NCI-H1930 (cell line): Measurements from ENCODE around the gene SERAC1.

ENCODE experiments used
- DNase-seq, 2 experiments: peaks; one replicate each; lab custom pipeline; 2025; lab: John Stamatoyannopoulos, UW

Gene SERAC1

GRCh38 chr6:158122048-158122447, 46.0 kb downstream of the SERAC1 start:
- DNase-seq = no peak

- DNase-seq = no peak
These were observed 46.7 kb downstream of the SERAC1 start for GRCh38 chr6:158121335-158121734.

GRCh38 chr6:158118886-158119285, 49.2 kb downstream of the SERAC1 start:
- DNase-seq = peak; percentile 2 to 6

GRCh38 chr6:158115508-158115907, 52.6 kb downstream of the SERAC1 start:
- DNase-seq = no peak

- no peak for DNase-seq
These were observed 53.0 kb downstream of the SERAC1 start for GRCh38 chr6:158115102-158115501.

GRCh38 chr6:158113802-158114201, 54.3 kb downstream of the SERAC1 start:
- no peak for DNase-seq

GRCh38 chr6:158111987-158112386, 56.1 kb downstream of the SERAC1 start:
- DNase-seq = no peak

GRCh38 chr6:158110986-158111385, 57.1 kb downstream of the SERAC1 start:
- DNase-seq = no peak

- no peak for DNase-seq
These were observed 58.3 kb downstream of the SERAC1 start for GRCh38 chr6:158109748-158110147.

- no peak for DNase-seq
These were observed 63.4 kb downstream of the SERAC1 start for GRCh38 chr6:158104696-158105095.

- DNase-seq = no peak
These were observed 64.8 kb downstream of the SERAC1 start for GRCh38 chr6:158103228-158103627.

GRCh38 chr6:158095671-158096070, 72.4 kb downstream of the SERAC1 start:
- DNase-seq = no peak

- no peak for DNase-seq
These were observed 73.0 kb downstream of the SERAC1 start for GRCh38 chr6:158095031-158095430.

- no peak for DNase-seq
These were observed 75.3 kb downstream of the SERAC1 start for GRCh38 chr6:158092806-158093205.

GRCh38 chr6:158087224-158087867, 80.7 kb downstream of the SERAC1 start:
- no peak for DNase-seq

- no peak for DNase-seq
These were observed 81.4 kb downstream of the SERAC1 start for GRCh38 chr6:158086504-158087223.

- no peak for DNase-seq
These were observed 82.0 kb downstream of the SERAC1 start for GRCh38 chr6:158086054-158086503.

- DNase-seq = no peak
These were observed 82.6 kb downstream of the SERAC1 start for GRCh38 chr6:158085261-158086053.

- no peak for DNase-seq
These were observed 84.4 kb downstream of the SERAC1 start for GRCh38 chr6:158083455-158084325.

- no peak for DNase-seq
These were observed 86.5 kb downstream of the SERAC1 start for GRCh38 chr6:158081657-158081935.

GRCh38 chr6:158080849-158081656, 87.0 kb downstream of the SERAC1 start:
- no peak for DNase-seq
